ENCODE measurements around the gene TRIM56. TPM values are rescaled to one million over a fixed set of nuclear protein-coding genes. Genes with fewer than 3 reads are reported as not detected.
"Not testable (repeated sequence)": the region's sequence is repeated elsewhere in the genome, so short reads cannot be mapped to it uniquely, and the experiment has no call there.

TRIM56 gene
- total and polyA plus RNA-seq, 4 donors: 9.4 to 58.3 (median 36.7) TPM

DNA sequence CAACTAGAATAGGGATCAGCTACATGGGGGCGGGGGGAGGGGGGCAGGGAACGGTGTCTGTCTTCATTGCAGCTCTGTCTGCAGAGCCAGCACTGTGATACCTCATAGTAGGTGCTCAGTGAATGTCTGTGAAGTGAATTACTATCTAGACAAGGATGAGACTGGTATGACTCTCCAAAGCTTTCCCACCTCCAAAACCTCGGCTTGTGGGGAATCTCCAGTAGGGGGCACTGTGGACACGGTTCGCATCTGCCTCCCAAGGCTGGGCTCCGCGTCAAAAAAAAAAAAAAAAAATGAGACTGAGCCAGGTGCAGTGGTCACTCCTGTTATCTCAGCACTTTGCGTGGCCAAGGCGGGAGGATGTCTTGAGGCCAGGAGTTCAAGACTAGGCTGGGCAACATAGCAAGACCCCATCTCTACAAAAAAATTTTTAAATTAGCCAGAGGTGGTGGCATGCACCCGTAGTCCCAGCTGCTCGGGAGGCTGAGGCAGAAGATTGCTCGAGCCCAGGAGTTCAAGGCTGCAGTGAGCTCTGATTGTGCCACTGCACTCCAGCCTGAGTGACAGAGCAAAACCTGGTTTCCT is 9.6 kb downstream of the TRIM56 start:
- Histone ChIP-seq H3K4me3 (ENCODE audit: low read length in 2 of 2) (no peak overlapping the region), H3K27me3 (ENCODE audit: control insufficient read depth in 1 of 2, insufficient read depth in 2 of 2, low read length in 1 of 2) (no peaks in the 10 kb centered on the region), H3K4me1 (ENCODE audit: control insufficient read depth in 1 of 2, insufficient read depth in 2 of 2, low read length in 2 of 2) (no peaks in the 10 kb centered on the region), H3K27ac (ENCODE audit: low read depth in 1 of 2, low read length in 2 of 2) (peak overlapping the region in 1 of 2 donors; percentile 17), H3K9me3 (ENCODE audit: control insufficient read depth, low read length) (no peaks in the 10 kb centered on the region), H3K36me3 (ENCODE audit: control insufficient read depth in 1 of 2, insufficient read depth in 2 of 2, low read length in 1 of 2) (no peaks in the 10 kb centered on the region)
- DNase-seq: peak in 1 of 2 donors; percentile 67
- peak; percentile 70 for ATAC-seq (ENCODE audit: low FRiP score)
- WGBS, 2 donors: 34 to 35% methylated on average over 12 of the region's 12 CpGs
- intact Hi-C loops (cut with DNase I): loop anchor here (2.0 to 5.0 kb wide), 2 partner anchors 37 to 44 kb away; no protein-coding TSS in a partner anchor

GRCh38 chr7:101096331-101096956 is 11.2 kb downstream of the TRIM56 start:
- H3K9me3 ChIP-seq (ENCODE audit: control insufficient read depth, low read length): no peaks in the 10 kb centered on the region
- no peak for ATAC-seq (ENCODE audit: low FRiP score)
- H3K4me1 ChIP-seq (ENCODE audit: control insufficient read depth in 1 of 2, insufficient read depth in 2 of 2, low read length in 2 of 2): no peaks in the 10 kb centered on the region
- no peak overlapping the region for H3K27ac ChIP-seq (ENCODE audit: low read depth in 1 of 2, low read length in 2 of 2)
- no peak overlapping the region for H3K4me3 ChIP-seq (ENCODE audit: low read length in 2 of 2)
- H3K27me3 ChIP-seq (ENCODE audit: control insufficient read depth in 1 of 2, insufficient read depth in 2 of 2, low read length in 1 of 2): no peaks in the 10 kb centered on the region
- intact Hi-C loops (cut with DNase I): loop anchor here in 1 of 2 donors (5.0 kb wide), 1 partner anchor 36 kb away; no protein-coding TSS in a partner anchor
- no peak for DNase-seq
- no peaks in the 10 kb centered on the region for H3K36me3 ChIP-seq (ENCODE audit: control insufficient read depth in 1 of 2, insufficient read depth in 2 of 2, low read length in 1 of 2)
- 50 to 59% methylated on average over 6 of the region's 6 CpGs for WGBS, 2 donors

DNA sequence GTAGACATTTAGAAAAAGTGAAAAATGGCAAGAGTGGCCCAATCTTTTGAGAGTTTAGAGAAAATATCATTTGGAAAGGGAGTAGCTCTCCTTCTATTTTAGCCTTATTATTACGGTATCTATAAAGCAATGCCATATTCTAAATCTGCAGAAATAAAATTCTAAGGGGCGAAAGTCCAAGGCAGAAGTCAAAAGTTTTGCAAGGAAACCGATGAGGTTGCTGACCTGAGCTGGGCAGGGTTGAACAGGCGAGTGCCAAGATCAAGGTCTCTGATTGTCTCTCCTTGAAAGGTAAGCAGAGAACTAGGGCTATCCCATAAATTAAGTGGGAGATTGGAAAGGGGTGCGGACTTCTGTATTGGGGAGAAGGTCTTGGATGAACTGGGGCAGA is 11.7 kb downstream of the TRIM56 start:
- ATAC-seq (ENCODE audit: low FRiP score) (no peak), DNase-seq (no peak)
- Histone ChIP-seq H3K27me3 (ENCODE audit: control insufficient read depth in 1 of 2, insufficient read depth in 2 of 2, low read length in 1 of 2) (no peaks in the 10 kb centered on the region), H3K4me1 (ENCODE audit: control insufficient read depth in 1 of 2, insufficient read depth in 2 of 2, low read length in 2 of 2) (no peaks in the 10 kb centered on the region), H3K36me3 (ENCODE audit: control insufficient read depth in 1 of 2, insufficient read depth in 2 of 2, low read length in 1 of 2) (no peaks in the 10 kb centered on the region), H3K9me3 (ENCODE audit: control insufficient read depth, low read length) (no peaks in the 10 kb centered on the region), H3K27ac (ENCODE audit: low read depth in 1 of 2, low read length in 2 of 2) (no peak overlapping the region), H3K4me3 (ENCODE audit: low read length in 2 of 2) (no peak overlapping the region)
- 82% methylated on average over 5 of the region's 5 CpGs for WGBS, 2 donors
- intact Hi-C loops (cut with DNase I): loop anchor here in 1 of 2 donors (5.0 kb wide), 1 partner anchor 35 kb away; no protein-coding TSS in a partner anchor

DNA sequence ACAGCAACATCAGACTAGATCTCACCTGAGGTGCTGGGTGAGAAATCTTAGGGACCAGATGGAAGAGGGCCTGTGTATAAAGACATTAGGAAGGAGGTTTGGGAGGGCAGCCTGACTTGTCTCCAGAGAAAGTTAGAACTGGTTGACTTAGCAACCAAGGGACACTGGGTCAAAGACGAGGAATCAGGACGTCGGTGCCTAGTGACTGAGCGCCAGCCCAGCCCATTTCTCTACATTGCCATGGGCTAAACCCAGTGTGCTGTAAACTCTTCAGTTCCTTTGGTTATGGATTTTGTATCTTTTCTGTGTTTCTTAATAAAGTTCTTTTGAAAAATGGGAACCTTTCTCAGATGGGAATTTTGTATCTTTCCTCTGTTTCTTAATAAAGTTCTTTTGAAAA is 12.3 kb downstream of the TRIM56 start:
- H3K36me3 ChIP-seq (ENCODE audit: control insufficient read depth in 1 of 2, insufficient read depth in 2 of 2, low read length in 1 of 2): no peaks in the 10 kb centered on the region
- H3K27ac ChIP-seq (ENCODE audit: low read depth in 1 of 2, low read length in 2 of 2): no peak overlapping the region
- H3K9me3 ChIP-seq (ENCODE audit: control insufficient read depth, low read length): no peaks in the 10 kb centered on the region
- no peak overlapping the region for H3K4me3 ChIP-seq (ENCODE audit: low read length in 2 of 2)
- H3K27me3 ChIP-seq (ENCODE audit: control insufficient read depth in 1 of 2, insufficient read depth in 2 of 2, low read length in 1 of 2): no peaks in the 10 kb centered on the region
- no peaks in the 10 kb centered on the region for H3K4me1 ChIP-seq (ENCODE audit: control insufficient read depth in 1 of 2, insufficient read depth in 2 of 2, low read length in 2 of 2)
- DNase-seq (no peak), ATAC-seq (ENCODE audit: low FRiP score) (no peak)
- 85 to 91% methylated on average over 4 of the region's 4 CpGs for WGBS, 2 donors
- intact Hi-C loops (cut with DNase I): loop anchor here in 1 of 2 donors (5.0 kb wide), 1 partner anchor 35 kb away; no protein-coding TSS in a partner anchor

- ATAC-seq (ENCODE audit: low FRiP score) (peak; percentile 95), DNase-seq (peak; percentile 96 to 99)
- no peaks in the 10 kb centered on the region for H3K9me3 ChIP-seq (ENCODE audit: control insufficient read depth, low read length)
- H3K4me3 ChIP-seq (ENCODE audit: low read length in 2 of 2): no peak overlapping the region
- 18% methylated on average over 23 to 26 of the region's 26 CpGs for WGBS, 2 donors
- H3K27ac ChIP-seq (ENCODE audit: low read depth in 1 of 2, low read length in 2 of 2): peak overlapping the region in 1 of 2 donors; percentile 92
- H3K4me1 ChIP-seq (ENCODE audit: control insufficient read depth in 1 of 2, insufficient read depth in 2 of 2, low read length in 2 of 2): no peaks in the 10 kb centered on the region
- H3K36me3 ChIP-seq (ENCODE audit: control insufficient read depth in 1 of 2, insufficient read depth in 2 of 2, low read length in 1 of 2): no peaks in the 10 kb centered on the region
- intact Hi-C loops (cut with DNase I): loop anchor here in 1 of 2 donors (5.0 kb wide), 1 partner anchor 32 kb away; no protein-coding TSS in a partner anchor
- H3K27me3 ChIP-seq (ENCODE audit: control insufficient read depth in 1 of 2, insufficient read depth in 2 of 2, low read length in 1 of 2): no peaks in the 10 kb centered on the region
Measured at GRCh38 chr7:101099969-101100781, 14.9 kb downstream of the TRIM56 start.

- Histone ChIP-seq H3K27ac (ENCODE audit: low read depth in 1 of 2, low read length in 2 of 2) (peak overlapping the region in 1 of 2 donors; percentile 92), H3K36me3 (ENCODE audit: control insufficient read depth in 1 of 2, insufficient read depth in 2 of 2, low read length in 1 of 2) (no peaks in the 10 kb centered on the region), H3K4me1 (ENCODE audit: control insufficient read depth in 1 of 2, insufficient read depth in 2 of 2, low read length in 2 of 2) (no peaks in the 10 kb centered on the region), H3K27me3 (ENCODE audit: control insufficient read depth in 1 of 2, insufficient read depth in 2 of 2, low read length in 1 of 2) (no peaks in the 10 kb centered on the region), H3K4me3 (ENCODE audit: low read length in 2 of 2) (no peak overlapping the region), H3K9me3 (ENCODE audit: control insufficient read depth, low read length) (no peaks in the 10 kb centered on the region)
- no peak for ATAC-seq (ENCODE audit: low FRiP score)
- DNase-seq: no peak
- 90 to 91% methylated on average over 18 of the region's 18 CpGs for WGBS, 2 donors
- intact Hi-C loops (cut with DNase I): no loop called here
Measured at GRCh38 chr7:101100858-101101847, 15.9 kb downstream of the TRIM56 start.

DNA sequence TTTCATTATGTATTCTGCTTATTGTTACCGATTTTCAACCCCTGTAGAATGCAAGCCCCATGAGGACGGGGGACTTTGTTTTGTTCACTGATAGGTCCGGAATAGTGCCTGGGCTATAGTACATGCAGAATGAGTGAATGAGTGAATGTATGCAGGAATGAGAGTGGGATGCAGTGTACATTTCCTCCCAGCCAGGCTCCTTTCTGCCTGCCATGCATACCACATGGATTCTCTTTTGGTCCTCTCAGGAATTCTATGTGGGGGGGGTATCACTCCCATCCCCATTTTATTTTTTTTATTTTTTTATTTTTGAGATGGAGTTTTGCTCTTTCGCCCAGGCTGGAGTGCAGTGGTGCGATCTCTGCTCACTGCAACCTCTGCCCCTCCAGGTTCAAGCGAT is 16.7 kb downstream of the TRIM56 start:
- intact Hi-C loops (cut with DNase I): no loop called here

GRCh38 chr7:101103701-101104100 is 18.4 kb downstream of the TRIM56 start:
- 91 to 92% methylated on average over 10 of the region's 10 CpGs for WGBS, 2 donors
- H3K4me1 ChIP-seq (ENCODE audit: control insufficient read depth in 1 of 2, insufficient read depth in 2 of 2, low read length in 2 of 2); H3K36me3 ChIP-seq (ENCODE audit: control insufficient read depth in 1 of 2, insufficient read depth in 2 of 2, low read length in 1 of 2); H3K27ac ChIP-seq (ENCODE audit: low read depth in 1 of 2, low read length in 2 of 2); ATAC-seq (ENCODE audit: low FRiP score); DNase-seq; H3K4me3 ChIP-seq (ENCODE audit: low read length in 2 of 2); intact Hi-C loops (cut with DNase I); H3K27me3 ChIP-seq (ENCODE audit: control insufficient read depth in 1 of 2, insufficient read depth in 2 of 2, low read length in 1 of 2); H3K9me3 ChIP-seq (ENCODE audit: control insufficient read depth, low read length): not testable (repeated sequence)

More for the DNA sequence above, 16.7 kb downstream of the TRIM56 start:
- Histone ChIP-seq H3K4me1 (ENCODE audit: control insufficient read depth in 1 of 2, insufficient read depth in 2 of 2, low read length in 2 of 2) (no peaks in the 10 kb centered on the region), H3K9me3 (ENCODE audit: control insufficient read depth, low read length) (no peaks in the 10 kb centered on the region), H3K36me3 (ENCODE audit: control insufficient read depth in 1 of 2, insufficient read depth in 2 of 2, low read length in 1 of 2) (no peaks in the 10 kb centered on the region), H3K27me3 (ENCODE audit: control insufficient read depth in 1 of 2, insufficient read depth in 2 of 2, low read length in 1 of 2) (no peaks in the 10 kb centered on the region), H3K4me3 (ENCODE audit: low read length in 2 of 2) (no peak overlapping the region), H3K27ac (ENCODE audit: low read depth in 1 of 2, low read length in 2 of 2) (no peak overlapping the region)
- DNase-seq: no peak
- no peak for ATAC-seq (ENCODE audit: low FRiP score)
- 95% methylated on average over 6 of the region's 6 CpGs for whole genome bisulfite sequencing, 2 donors
